ENCODE results near the gene DMD.

DNA sequence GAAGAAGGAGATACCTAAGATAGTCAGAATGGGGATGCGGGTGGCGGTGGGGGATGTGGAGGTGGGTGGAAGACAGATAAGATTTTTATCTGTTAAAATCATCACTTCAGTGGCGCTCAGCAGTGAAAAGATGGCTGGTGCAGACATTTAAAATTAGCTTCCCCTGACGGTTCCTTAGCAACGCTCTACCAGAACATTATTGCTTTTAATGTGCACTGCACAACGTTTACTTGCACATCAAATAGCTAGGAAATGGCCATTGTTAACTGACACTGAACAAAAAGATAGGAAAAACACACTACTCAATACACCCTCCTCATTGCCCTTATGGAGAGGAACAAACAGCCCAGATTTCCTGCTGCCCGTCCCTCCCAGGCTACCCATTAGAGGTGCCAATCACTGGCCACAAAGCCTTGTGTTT lies 2078.5 kb downstream of the DMD start:
- TF ChIP-seq, protein P1, sequence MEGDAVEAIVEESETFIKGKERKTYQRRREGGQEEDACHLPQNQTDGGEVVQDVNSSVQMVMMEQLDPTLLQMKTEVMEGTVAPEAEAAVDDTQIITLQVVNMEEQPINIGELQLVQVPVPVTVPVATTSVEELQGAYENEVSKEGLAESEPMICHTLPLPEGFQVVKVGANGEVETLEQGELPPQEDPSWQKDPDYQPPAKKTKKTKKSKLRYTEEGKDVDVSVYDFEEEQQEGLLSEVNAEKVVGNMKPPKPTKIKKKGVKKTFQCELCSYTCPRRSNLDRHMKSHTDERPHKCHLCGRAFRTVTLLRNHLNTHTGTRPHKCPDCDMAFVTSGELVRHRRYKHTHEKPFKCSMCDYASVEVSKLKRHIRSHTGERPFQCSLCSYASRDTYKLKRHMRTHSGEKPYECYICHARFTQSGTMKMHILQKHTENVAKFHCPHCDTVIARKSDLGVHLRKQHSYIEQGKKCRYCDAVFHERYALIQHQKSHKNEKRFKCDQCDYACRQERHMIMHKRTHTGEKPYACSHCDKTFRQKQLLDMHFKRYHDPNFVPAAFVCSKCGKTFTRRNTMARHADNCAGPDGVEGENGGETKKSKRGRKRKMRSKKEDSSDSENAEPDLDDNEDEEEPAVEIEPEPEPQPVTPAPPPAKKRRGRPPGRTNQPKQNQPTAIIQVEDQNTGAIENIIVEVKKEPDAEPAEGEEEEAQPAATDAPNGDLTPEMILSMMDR (IDR thresholded peaks at IDR 0.05) = no peak
- TF ChIP-seq EP300 (IDR thresholded peaks at IDR 0.05) = no peak
- no peak for TF ChIP-seq POLR2A (IDR thresholded peaks at IDR 0.05)

All from ovary (tissue), 3 donors.